WI38 (cell line): ENCODE measurements around the gene FOXO1.

Source experiments
- H3K4me3 ChIP-seq: 2 replicates; pipeline ENCODE4 v1.5.1; 2011; ENCODE audit warnings: low read depth, mild to moderate bottlenecking, control low read depth, low read length
- CTCF ChIP-seq: IDR thresholded peaks from 2 replicates; pipeline ENCODE4 v1.5.1; 2012; ENCODE audit warnings: low read depth, mild to moderate bottlenecking, control low read depth, low read length

FOXO1 gene

GRCh38 chr13:40604135-40604534 lies 62.3 kb downstream of the FOXO1 start:
- H3K4me3 ChIP-seq, result no peak overlapping the region
- no peak for TF ChIP-seq CTCF

- no peak for TF ChIP-seq CTCF
- no peak overlapping the region for H3K4me3 ChIP-seq
These were observed 66.2 kb downstream of the FOXO1 start for GRCh38 chr13:40600149-40600751.

GRCh38 chr13:40599747-40600146 lies 66.7 kb downstream of the FOXO1 start:
- no peak overlapping the region for H3K4me3 ChIP-seq
- TF ChIP-seq CTCF, result no peak

GRCh38 chr13:40599124-40599523 lies 67.3 kb downstream of the FOXO1 start:
- TF ChIP-seq CTCF, result no peak
- no peak overlapping the region for H3K4me3 ChIP-seq

GRCh38 chr13:40598569-40598968 lies 67.9 kb downstream of the FOXO1 start:
- no peak for TF ChIP-seq CTCF
- H3K4me3 ChIP-seq, result no peak overlapping the region

GRCh38 chr13:40597735-40598365 lies 68.6 kb downstream of the FOXO1 start:
- no peak for TF ChIP-seq CTCF
- no peak overlapping the region for H3K4me3 ChIP-seq

GRCh38 chr13:40596484-40596883 lies 70.0 kb downstream of the FOXO1 start:
- no peak for TF ChIP-seq CTCF
- H3K4me3 ChIP-seq, result no peak overlapping the region
